ENCODE measurements around the gene RPS6KA5. TPM values are rescaled to one million over a fixed set of nuclear protein-coding genes. Genes with fewer than 3 reads are reported as not detected.

Gene RPS6KA5
- total RNA-seq, 1 experiment from 2014 or later, result 3.8 TPM

DNA sequence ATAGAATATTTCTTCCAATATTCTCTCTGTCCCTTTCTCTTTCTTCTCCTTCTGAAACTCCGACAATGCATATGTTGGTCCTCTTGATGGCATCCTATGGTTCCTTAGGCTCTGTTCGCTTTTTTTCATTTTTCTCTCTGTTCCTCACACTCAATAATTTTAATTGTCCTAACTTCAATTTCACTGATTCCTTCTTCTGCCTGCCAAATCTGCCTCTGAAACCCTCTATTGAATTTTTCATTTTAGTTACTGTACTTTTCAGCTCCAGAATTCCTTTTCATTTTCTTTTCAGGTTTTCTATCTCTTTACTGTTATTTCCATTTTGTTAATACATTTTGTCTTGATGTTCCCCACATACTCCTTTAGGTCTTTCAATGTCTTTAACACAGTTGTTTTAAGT lies 177.2 kb downstream of the RPS6KA5 start:
- Histone ChIP-seq H3K27ac (ENCODE audit: insufficient read length, low read depth, low read length) (no peak overlapping the region), H3K4ac (ENCODE audit: low read depth, low read length) (no peak overlapping the region), H2BK5ac (ENCODE audit: insufficient read length, low read length) (no peak overlapping the region), H3K79me2 (ENCODE audit: insufficient read depth, low read length) (no peaks in the 10 kb centered on the region), H3K56ac (ENCODE audit: insufficient read length, low read depth, low read length) (no peak overlapping the region), H2AK5ac (ENCODE audit: insufficient read length, low read length) (no peak overlapping the region), H3K9me3 (ENCODE audit: control insufficient read depth, low read depth, low read length) (no peaks in the 10 kb centered on the region), H2BK15ac (ENCODE audit: low read depth, low read length) (no peak overlapping the region), H2AFZ (ENCODE audit: low read length) (no peak overlapping the region), H3K4me2 (ENCODE audit: insufficient read depth, insufficient read length, low read length) (no peak overlapping the region), H4K20me1 (ENCODE audit: control insufficient read depth, insufficient read depth, insufficient read length) (no peaks in the 10 kb centered on the region), H2BK12ac (ENCODE audit: insufficient read length, low read depth, low read length) (no peak overlapping the region), H3K18ac (ENCODE audit: insufficient read length, low read depth, low read length) (no peak overlapping the region), H2BK20ac (ENCODE audit: low read depth, low read length, poor library complexity, severe bottlenecking) (no peak overlapping the region), H3K23ac (ENCODE audit: insufficient read length, low read depth, low read length) (no peak overlapping the region), H3K4me1 (ENCODE audit: insufficient read depth, low read length) (no peaks in the 10 kb centered on the region), H4K5ac (ENCODE audit: insufficient read length, low read depth, low read length) (no peak overlapping the region), H3K9ac (ENCODE audit: extremely low read depth, insufficient read length, low read length) (no peak overlapping the region), H3K27me3 (ENCODE audit: insufficient read depth, low read length) (no peaks in the 10 kb centered on the region), H4K91ac (ENCODE audit: insufficient read length, low read depth, low read length) (no peak overlapping the region), H3T11ph (ENCODE audit: low read length) (no peak overlapping the region), H3K79me1 (ENCODE audit: insufficient read depth, low read depth, low read length, poor library complexity, severe bottlenecking) (no peaks in the 10 kb centered on the region), H2BK120ac (ENCODE audit: low read depth, low read length, poor library complexity, severe bottlenecking) (no peak overlapping the region), H3K23me2 (ENCODE audit: insufficient read length, low read depth, low read length, poor library complexity, severe bottlenecking) (no peaks in the 10 kb centered on the region), H4K8ac (replicated peaks; ENCODE audit: insufficient read length, low read depth, low read length) (no peak overlapping the region), H3K14ac (ENCODE audit: insufficient read depth, low read length) (no peak overlapping the region)
- TF ChIP-seq, protein P1, sequence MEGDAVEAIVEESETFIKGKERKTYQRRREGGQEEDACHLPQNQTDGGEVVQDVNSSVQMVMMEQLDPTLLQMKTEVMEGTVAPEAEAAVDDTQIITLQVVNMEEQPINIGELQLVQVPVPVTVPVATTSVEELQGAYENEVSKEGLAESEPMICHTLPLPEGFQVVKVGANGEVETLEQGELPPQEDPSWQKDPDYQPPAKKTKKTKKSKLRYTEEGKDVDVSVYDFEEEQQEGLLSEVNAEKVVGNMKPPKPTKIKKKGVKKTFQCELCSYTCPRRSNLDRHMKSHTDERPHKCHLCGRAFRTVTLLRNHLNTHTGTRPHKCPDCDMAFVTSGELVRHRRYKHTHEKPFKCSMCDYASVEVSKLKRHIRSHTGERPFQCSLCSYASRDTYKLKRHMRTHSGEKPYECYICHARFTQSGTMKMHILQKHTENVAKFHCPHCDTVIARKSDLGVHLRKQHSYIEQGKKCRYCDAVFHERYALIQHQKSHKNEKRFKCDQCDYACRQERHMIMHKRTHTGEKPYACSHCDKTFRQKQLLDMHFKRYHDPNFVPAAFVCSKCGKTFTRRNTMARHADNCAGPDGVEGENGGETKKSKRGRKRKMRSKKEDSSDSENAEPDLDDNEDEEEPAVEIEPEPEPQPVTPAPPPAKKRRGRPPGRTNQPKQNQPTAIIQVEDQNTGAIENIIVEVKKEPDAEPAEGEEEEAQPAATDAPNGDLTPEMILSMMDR (conservative IDR thresholded peaks at IDR 0.05), result no peak
- H3K4me3 Mint-ChIP-seq, result no peak overlapping the region
- DNase-seq, result no peak
- H3K4me1 Mint-ChIP-seq, result peaks cover 6 to 10% of the 10 kb centered on the region in 2 experiments
- peaks cover 0 to 15% (median 4%) of the 10 kb centered on the region in 3 experiments; a peak in 6 of 7 replicates for H3K36me3 Mint-ChIP-seq (ENCODE audit: insufficient read depth in 1 of 3, low read depth in 3 of 3)
- no CpG with 5 or more reads among the region's 2 CpGs for WGBS (ENCODE audit: extremely low coverage, insufficient read length, low lambda C conversion rate)
- H3K9me3 Mint-ChIP-seq, result peaks cover 5 to 8% of the 10 kb centered on the region in 2 experiments
- 0 out of 2 replicates have a peak, but pooled peaks cover 1% of the 10 kb centered on the region for H3K27me3 Mint-ChIP-seq (ENCODE audit: low read depth)
- H3K27ac Mint-ChIP-seq, result peak overlapping the region in 1 of 3 experiments; percentile 11; a peak in 2 of 7 replicates
